GM13977 (cell line): ENCODE measurements around the gene CLCN5.

ENCODE experiments used
- DNase-seq: peaks from one replicate; pipeline ENCODE4 v3.0.0; 2012; ENCODE audit warnings: low spot score
- in situ Hi-C: fragments of 300-500 bp; cut with MboI; formaldehyde crosslinking; loops from one replicate; pipeline ENCODE4 v1.12.0; 2022; ENCODE audit warnings: low sequenced_read_pairs, low pct_unique_long_range_greater_than_20kb, mixed read lengths, inconsistent platforms; ENCODE audit not compliant: unreplicated experiment
- TF ChIP-seq, protein P1 (sequence below): IDR thresholded peaks from 2 replicates; pipeline ENCODE4 v1.5.1; 2012; ENCODE audit warnings: mild to moderate bottlenecking, control low read depth; ENCODE audit not compliant: insufficient read depth; ENCODE audit errors: extremely low read depth, missing control alignments

CLCN5 gene

DNA sequence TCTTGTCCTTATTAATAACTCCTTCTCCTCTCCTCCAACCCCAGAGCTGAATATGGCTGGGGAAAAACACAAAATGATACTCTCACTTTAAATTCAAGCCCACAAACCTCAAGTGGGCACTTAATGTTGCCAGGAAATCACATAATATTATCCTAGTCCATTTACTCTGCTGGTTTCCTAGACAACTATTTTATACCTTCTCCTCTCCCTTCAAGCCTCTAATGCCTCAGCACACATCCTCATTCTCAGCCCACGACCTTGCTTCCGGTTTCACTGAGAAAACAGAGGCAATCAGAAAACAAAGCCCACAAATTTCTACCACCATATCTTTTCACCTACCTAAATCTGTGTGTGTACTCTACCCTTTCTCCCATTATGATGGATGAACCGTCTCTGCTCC lies 12.1 kb upstream of the CLCN5 start:
- TF ChIP-seq, protein P1, sequence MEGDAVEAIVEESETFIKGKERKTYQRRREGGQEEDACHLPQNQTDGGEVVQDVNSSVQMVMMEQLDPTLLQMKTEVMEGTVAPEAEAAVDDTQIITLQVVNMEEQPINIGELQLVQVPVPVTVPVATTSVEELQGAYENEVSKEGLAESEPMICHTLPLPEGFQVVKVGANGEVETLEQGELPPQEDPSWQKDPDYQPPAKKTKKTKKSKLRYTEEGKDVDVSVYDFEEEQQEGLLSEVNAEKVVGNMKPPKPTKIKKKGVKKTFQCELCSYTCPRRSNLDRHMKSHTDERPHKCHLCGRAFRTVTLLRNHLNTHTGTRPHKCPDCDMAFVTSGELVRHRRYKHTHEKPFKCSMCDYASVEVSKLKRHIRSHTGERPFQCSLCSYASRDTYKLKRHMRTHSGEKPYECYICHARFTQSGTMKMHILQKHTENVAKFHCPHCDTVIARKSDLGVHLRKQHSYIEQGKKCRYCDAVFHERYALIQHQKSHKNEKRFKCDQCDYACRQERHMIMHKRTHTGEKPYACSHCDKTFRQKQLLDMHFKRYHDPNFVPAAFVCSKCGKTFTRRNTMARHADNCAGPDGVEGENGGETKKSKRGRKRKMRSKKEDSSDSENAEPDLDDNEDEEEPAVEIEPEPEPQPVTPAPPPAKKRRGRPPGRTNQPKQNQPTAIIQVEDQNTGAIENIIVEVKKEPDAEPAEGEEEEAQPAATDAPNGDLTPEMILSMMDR: no peak
- in situ Hi-C loops: loop anchor here (25.0 kb wide), 1 partner anchor 177 kb away; no protein-coding TSS in a partner anchor
- DNase-seq: no peak

DNA sequence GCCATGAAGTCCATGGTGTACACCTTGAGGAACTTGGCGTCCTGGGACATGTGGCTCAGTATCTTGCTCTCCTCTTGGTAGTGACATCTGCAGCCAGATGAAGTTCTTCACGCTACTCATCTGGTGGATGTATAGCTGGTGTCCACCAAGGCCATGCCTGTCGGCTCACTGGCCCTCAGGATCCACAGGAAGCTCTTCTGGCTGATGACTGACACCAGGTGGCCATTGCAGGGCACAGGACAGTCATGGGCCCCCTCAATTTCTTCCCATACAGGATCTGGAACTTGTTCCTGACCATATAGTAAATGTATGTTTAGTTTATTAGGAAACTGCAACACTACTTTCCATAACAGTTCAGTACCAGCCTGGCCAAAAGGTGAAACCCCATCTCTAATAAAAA lies 10.3 kb upstream of the CLCN5 start:
- in situ Hi-C loops: loop anchor here (25.0 kb wide), 1 partner anchor 175 kb away; no protein-coding TSS in a partner anchor
- TF ChIP-seq, protein P1: no peak
- no peak for DNase-seq

- TF ChIP-seq, protein P1: no peak
- in situ Hi-C loops: loop anchor here (25.0 kb wide), 1 partner anchor 174 kb away; no protein-coding TSS in a partner anchor
- no peak for DNase-seq
Measured at GRCh38 chrX:49912861-49913260, 9.5 kb upstream of the CLCN5 start.

GRCh38 chrX:49915361-49916222 lies 6.8 kb upstream of the CLCN5 start:
- TF ChIP-seq, protein P1: peak; percentile 90
- in situ Hi-C loops: loop anchor here (25.0 kb wide), 1 partner anchor 172 kb away; no protein-coding TSS in a partner anchor
- peak; percentile 54 for DNase-seq

- peak; percentile 39 for DNase-seq
- in situ Hi-C loops: loop anchor here (25.0 kb wide), 1 partner anchor 168 kb away; no protein-coding TSS in a partner anchor
- TF ChIP-seq, protein P1: peak; percentile 82
Measured at GRCh38 chrX:49919617-49920016, 2.8 kb upstream of the CLCN5 start.

- TF ChIP-seq, protein P1: no peak
- no peak for DNase-seq
- in situ Hi-C loops: loop anchor here (25.0 kb wide), 1 partner anchor 166 kb away; no protein-coding TSS in a partner anchor
Measured at GRCh38 chrX:49921109-49921508, 1.3 kb upstream of the CLCN5 start.
